ENCODE data around the gene GIMAP2. TPM values are rescaled to one million over a fixed set of nuclear protein-coding genes. Genes with fewer than 3 reads are reported as not detected.

The GIMAP2 gene
- polyA plus RNA-seq, 4 donors = 3.8 to 14.1 (median 9.2) TPM

- FAIRE-seq (no peak), DNase-seq (peak in 1 of 2 donors; percentile 18)
- Histone ChIP-seq H3K4me3 (ENCODE audit: low read depth in 1 of 3, low read length in 3 of 3) (peak overlapping the region; percentile 34 to 55 (median 52)), H3K27me3 (ENCODE audit: control insufficient read depth in 3 of 3, insufficient read depth in 3 of 3, low read length in 3 of 3) (no peaks in the 10 kb centered on the region), H3K4me1 (ENCODE audit: control insufficient read depth in 3 of 3, insufficient read depth in 2 of 3, low read depth in 1 of 3, low read length in 2 of 3) (peaks cover 0 to 3% (median 2%) of the 10 kb centered on the region in 3 donors), H3K9me3 (ENCODE audit: control insufficient read depth in 2 of 2, insufficient read depth in 1 of 2, low read depth in 1 of 2, low read length in 1 of 2) (no peaks in the 10 kb centered on the region), H3K27ac (ENCODE audit: low read depth in 1 of 3, low read length in 2 of 3) (peak overlapping the region; percentile 47 to 61 (median 49)), H3K36me3 (ENCODE audit: control insufficient read depth in 3 of 3, insufficient read depth in 2 of 3, low read depth in 1 of 3, low read length in 3 of 3) (peaks cover 0 to 7% (median 2%) of the 10 kb centered on the region in 3 donors)
- 40 to 66% (median 46%) methylated on average over 8 to 9 of the region's 9 CpGs for WGBS, 3 donors
Observed at GRCh38 chr7:150686030-150686631, 625 bp downstream of the GIMAP2 start.

- DNase-seq (no peak), FAIRE-seq (no peak)
- peaks cover 3 to 10% (median 3%) of the 10 kb centered on the region in 3 donors for H3K36me3 ChIP-seq (ENCODE audit: control insufficient read depth in 3 of 3, insufficient read depth in 2 of 3, low read depth in 1 of 3, low read length in 3 of 3)
- H3K27ac ChIP-seq (ENCODE audit: low read depth in 1 of 3, low read length in 2 of 3) = no peak overlapping the region
- H3K27me3 ChIP-seq (ENCODE audit: control insufficient read depth in 3 of 3, insufficient read depth in 3 of 3, low read length in 3 of 3) = no peaks in the 10 kb centered on the region
- no peak overlapping the region for H3K4me3 ChIP-seq (ENCODE audit: low read depth in 1 of 3, low read length in 3 of 3)
- 97 to 99% (median 98%) methylated on average over 6 of the region's 6 CpGs for WGBS, 3 donors
- H3K4me1 ChIP-seq (ENCODE audit: control insufficient read depth in 3 of 3, insufficient read depth in 2 of 3, low read depth in 1 of 3, low read length in 2 of 3) = peaks cover 0 to 3% (median 2%) of the 10 kb centered on the region in 3 donors
- peaks cover 2 to 3% of the 10 kb centered on the region in 2 donors for H3K9me3 ChIP-seq (ENCODE audit: control insufficient read depth in 2 of 2, insufficient read depth in 1 of 2, low read depth in 1 of 2, low read length in 1 of 2)
Observed at GRCh38 chr7:150688630-150689029, 3.1 kb downstream of the GIMAP2 start.

DNA sequence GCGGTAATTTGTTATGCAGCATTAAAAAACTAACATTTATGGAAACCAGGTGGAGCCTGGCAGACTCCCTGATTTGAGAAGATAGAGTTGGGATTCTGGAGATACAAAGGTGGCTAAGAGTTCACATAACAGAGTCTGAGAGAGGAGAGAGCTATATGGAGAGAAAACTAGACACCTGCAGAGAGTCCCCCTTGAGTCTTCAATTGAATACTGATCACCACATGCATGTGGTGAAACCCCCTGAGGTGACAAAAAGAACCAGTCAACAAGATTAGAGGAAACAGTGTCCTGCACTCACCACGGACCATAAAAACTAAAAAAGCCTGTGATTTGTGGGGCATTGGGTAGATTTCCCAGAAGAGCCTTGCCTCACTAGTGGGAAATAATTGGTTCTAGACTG lies 10.1 kb downstream of the GIMAP2 start:
- peaks cover 3 to 4% (median 3%) of the 10 kb centered on the region in 3 donors for H3K36me3 ChIP-seq (ENCODE audit: control insufficient read depth in 3 of 3, insufficient read depth in 2 of 3, low read depth in 1 of 3, low read length in 3 of 3)
- FAIRE-seq (no peak), DNase-seq (no peak)
- H3K27me3 ChIP-seq (ENCODE audit: control insufficient read depth in 3 of 3, insufficient read depth in 3 of 3, low read length in 3 of 3) = no peaks in the 10 kb centered on the region
- no peaks in the 10 kb centered on the region for H3K4me1 ChIP-seq (ENCODE audit: control insufficient read depth in 3 of 3, insufficient read depth in 2 of 3, low read depth in 1 of 3, low read length in 2 of 3)
- no peak overlapping the region for H3K4me3 ChIP-seq (ENCODE audit: low read depth in 1 of 3, low read length in 3 of 3)
- no peak overlapping the region for H3K27ac ChIP-seq (ENCODE audit: low read depth in 1 of 3, low read length in 2 of 3)
- WGBS, 3 donors = 38 to 66% (median 62%) methylated on average over 2 of the region's 2 CpGs
- H3K9me3 ChIP-seq (ENCODE audit: control insufficient read depth in 2 of 2, insufficient read depth in 1 of 2, low read depth in 1 of 2, low read length in 1 of 2) = peaks cover 2 to 11% of the 10 kb centered on the region in 2 donors

- 81 to 93% (median 91%) methylated on average over 1 of the region's 1 CpG for WGBS, 3 donors
- no peak for FAIRE-seq
Observed at GRCh38 chr7:150703209-150703608, 17.7 kb downstream of the GIMAP2 start.

GRCh38 chr7:150715293-150715692 lies 29.8 kb downstream of the GIMAP2 start:
- no peaks in the 10 kb centered on the region for H3K4me1 ChIP-seq (ENCODE audit: control insufficient read depth in 3 of 3, insufficient read depth in 2 of 3, low read depth in 1 of 3, low read length in 2 of 3)
- WGBS, 3 donors = 68 to 83% (median 71%) methylated on average over 4 of the region's 4 CpGs
- no peak overlapping the region for H3K4me3 ChIP-seq (ENCODE audit: low read depth in 1 of 3, low read length in 3 of 3)
- H3K36me3 ChIP-seq (ENCODE audit: control insufficient read depth in 3 of 3, insufficient read depth in 2 of 3, low read depth in 1 of 3, low read length in 3 of 3) = no peaks in the 10 kb centered on the region
- no peaks in the 10 kb centered on the region for H3K9me3 ChIP-seq (ENCODE audit: control insufficient read depth in 2 of 2, insufficient read depth in 1 of 2, low read depth in 1 of 2, low read length in 1 of 2)
- no peaks in the 10 kb centered on the region for H3K27me3 ChIP-seq (ENCODE audit: control insufficient read depth in 3 of 3, insufficient read depth in 3 of 3, low read length in 3 of 3)
- DNase-seq = no peak
- peak overlapping the region in 2 of 3 donors; percentile 27 to 85 for H3K27ac ChIP-seq (ENCODE audit: low read depth in 1 of 3, low read length in 2 of 3)
- FAIRE-seq = no peak

More at GRCh38 chr7:150703209-150703608, 17.7 kb downstream of the GIMAP2 start:
- H3K27ac ChIP-seq (ENCODE audit: low read depth in 1 of 3, low read length in 2 of 3) = no peak overlapping the region
- no peaks in the 10 kb centered on the region for H3K36me3 ChIP-seq (ENCODE audit: control insufficient read depth in 3 of 3, insufficient read depth in 2 of 3, low read depth in 1 of 3, low read length in 3 of 3)
- no peaks in the 10 kb centered on the region for H3K27me3 ChIP-seq (ENCODE audit: control insufficient read depth in 3 of 3, insufficient read depth in 3 of 3, low read length in 3 of 3)
- H3K9me3 ChIP-seq (ENCODE audit: control insufficient read depth in 2 of 2, insufficient read depth in 1 of 2, low read depth in 1 of 2, low read length in 1 of 2) = peaks cover 0 to 7% of the 10 kb centered on the region in 2 donors
- DNase-seq = no peak
- no peaks in the 10 kb centered on the region for H3K4me1 ChIP-seq (ENCODE audit: control insufficient read depth in 3 of 3, insufficient read depth in 2 of 3, low read depth in 1 of 3, low read length in 2 of 3)
- H3K4me3 ChIP-seq (ENCODE audit: low read depth in 1 of 3, low read length in 3 of 3) = no peak overlapping the region

DNA sequence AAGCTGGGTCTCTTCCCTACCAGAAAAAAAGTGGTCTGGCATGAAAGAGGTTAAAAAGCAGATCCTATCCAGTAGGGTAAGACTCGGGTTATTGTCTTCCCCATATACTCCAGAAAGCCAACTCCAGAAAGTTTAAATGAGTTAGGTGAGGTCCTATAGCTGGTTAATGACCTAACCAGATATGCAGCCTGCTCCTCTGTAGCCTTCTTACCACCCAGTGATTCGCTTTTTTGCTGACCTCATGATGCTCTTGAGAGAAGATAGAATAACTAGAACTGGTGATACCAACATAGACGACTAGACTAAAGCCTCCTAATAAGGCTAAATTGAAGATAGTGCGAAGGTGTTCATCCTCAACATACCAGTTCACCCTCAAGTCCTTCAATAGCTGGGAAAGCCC lies 30.2 kb downstream of the GIMAP2 start:
- no peaks in the 10 kb centered on the region for H3K9me3 ChIP-seq (ENCODE audit: control insufficient read depth in 2 of 2, insufficient read depth in 1 of 2, low read depth in 1 of 2, low read length in 1 of 2)
- FAIRE-seq (no peak), DNase-seq (no peak)
- H3K4me1 ChIP-seq (ENCODE audit: control insufficient read depth in 3 of 3, insufficient read depth in 2 of 3, low read depth in 1 of 3, low read length in 2 of 3) = no peaks in the 10 kb centered on the region
- no peaks in the 10 kb centered on the region for H3K36me3 ChIP-seq (ENCODE audit: control insufficient read depth in 3 of 3, insufficient read depth in 2 of 3, low read depth in 1 of 3, low read length in 3 of 3)
- H3K4me3 ChIP-seq (ENCODE audit: low read depth in 1 of 3, low read length in 3 of 3) = peak overlapping the region in 1 of 3 donors; percentile 27
- peak overlapping the region in 2 of 3 donors; percentile 27 to 85 for H3K27ac ChIP-seq (ENCODE audit: low read depth in 1 of 3, low read length in 2 of 3)
- 46 to 54% (median 51%) methylated on average over 4 of the region's 4 CpGs for WGBS, 3 donors
- H3K27me3 ChIP-seq (ENCODE audit: control insufficient read depth in 3 of 3, insufficient read depth in 3 of 3, low read length in 3 of 3) = no peaks in the 10 kb centered on the region

DNA sequence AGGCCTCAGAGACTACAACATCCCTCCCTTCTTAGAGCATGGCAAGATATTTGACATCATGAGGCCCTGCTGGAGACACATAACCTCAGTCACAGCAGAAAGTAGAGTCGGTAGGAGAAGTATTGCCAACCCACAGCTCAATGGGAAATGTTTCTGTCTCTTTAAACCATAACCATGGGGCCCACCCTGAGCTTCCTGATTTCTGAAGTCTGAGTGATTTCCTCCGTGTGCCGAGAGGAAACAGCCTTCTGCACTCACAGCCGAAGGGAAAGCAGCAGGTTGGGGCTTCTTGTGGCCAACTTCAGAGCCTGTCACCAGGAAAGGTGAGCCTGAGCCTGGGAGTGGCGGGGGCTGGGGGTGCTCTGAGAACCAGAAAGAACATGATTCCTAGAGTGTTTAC lies 30.9 kb downstream of the GIMAP2 start, which contains the start of gene GIMAP1:
TSS of gene GIMAP1 (plus strand) at position 246 of the 400 bp plus-strand sequence. CDS start 2,435 bp downstream, outside the sequence.
- FAIRE-seq = no peak

DNA sequence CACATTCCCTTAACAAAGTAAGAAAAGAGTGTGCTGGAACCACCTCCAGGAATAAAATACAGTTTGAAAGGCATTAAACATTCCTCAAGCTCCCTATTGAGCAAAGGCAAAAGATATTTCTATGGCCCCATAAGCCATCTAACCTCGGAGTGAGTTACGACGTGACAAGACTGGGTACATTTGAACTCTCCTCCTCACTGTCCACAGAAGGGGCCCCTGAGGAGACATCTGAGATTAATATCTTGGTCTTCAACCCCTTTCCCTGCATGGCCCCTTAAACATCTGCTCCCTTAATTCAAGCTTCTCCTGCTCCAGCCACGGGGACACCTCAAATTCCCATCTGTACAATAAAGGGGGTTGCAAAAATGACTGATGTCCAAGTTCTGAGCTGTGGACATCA lies 31.4 kb downstream of the GIMAP2 start:
- H3K4me3 ChIP-seq (ENCODE audit: low read depth in 1 of 3, low read length in 3 of 3) = peak overlapping the region; percentile 28 to 63 (median 53)
- 36 to 76% (median 50%) methylated on average over 4 of the region's 4 CpGs for WGBS, 3 donors
- no peaks in the 10 kb centered on the region for H3K4me1 ChIP-seq (ENCODE audit: control insufficient read depth in 3 of 3, insufficient read depth in 2 of 3, low read depth in 1 of 3, low read length in 2 of 3)
- no peaks in the 10 kb centered on the region for H3K36me3 ChIP-seq (ENCODE audit: control insufficient read depth in 3 of 3, insufficient read depth in 2 of 3, low read depth in 1 of 3, low read length in 3 of 3)
- no peaks in the 10 kb centered on the region for H3K27me3 ChIP-seq (ENCODE audit: control insufficient read depth in 3 of 3, insufficient read depth in 3 of 3, low read length in 3 of 3)
- FAIRE-seq (no peak), DNase-seq (no peak)
- no peaks in the 10 kb centered on the region for H3K9me3 ChIP-seq (ENCODE audit: control insufficient read depth in 2 of 2, insufficient read depth in 1 of 2, low read depth in 1 of 2, low read length in 1 of 2)
- peak overlapping the region in 2 of 3 donors; percentile 9 to 85 for H3K27ac ChIP-seq (ENCODE audit: low read depth in 1 of 3, low read length in 2 of 3)

More for the DNA sequence above, 30.9 kb downstream of the GIMAP2 start, which contains the start of gene GIMAP1:
- H3K4me3 ChIP-seq (ENCODE audit: low read depth in 1 of 3, low read length in 3 of 3) = peak within 1 kb of the TSS; percentile 28 to 63 (median 53)
- H3K27ac ChIP-seq (ENCODE audit: low read depth in 1 of 3, low read length in 2 of 3) = peak within 1 kb of the TSS in 2 of 3 donors; percentile 27 to 85
- WGBS, 3 donors = 36 to 65% (median 52%) methylated on average over 5 of the region's 5 CpGs
- peak in 1 of 2 donors; percentile 55 for DNase-seq
- no peaks in the 10 kb centered on the region for H3K4me1 ChIP-seq (ENCODE audit: control insufficient read depth in 3 of 3, insufficient read depth in 2 of 3, low read depth in 1 of 3, low read length in 2 of 3)
- H3K27me3 ChIP-seq (ENCODE audit: control insufficient read depth in 3 of 3, insufficient read depth in 3 of 3, low read length in 3 of 3) = no peaks in the 10 kb centered on the region
- H3K9me3 ChIP-seq (ENCODE audit: control insufficient read depth in 2 of 2, insufficient read depth in 1 of 2, low read depth in 1 of 2, low read length in 1 of 2) = no peaks in the 10 kb centered on the region
- no peaks in the 10 kb centered on the region for H3K36me3 ChIP-seq (ENCODE audit: control insufficient read depth in 3 of 3, insufficient read depth in 2 of 3, low read depth in 1 of 3, low read length in 3 of 3)
